ENCODE results near the gene CFHR3.
A peak's percentile ranks its signal among the peaks of the same experiment; 100 is the strongest.
"Not testable (repeated sequence)": the region's sequence is repeated elsewhere in the genome, so short reads cannot be mapped to it uniquely, and the experiment has no call there.

CFHR3 gene

GRCh38 chr1:196774603-196775002, at the start of gene CFHR3:
CFHR3 (plus strand) TSS chr1:196774840; CDS start chr1:196774887, 47 bp downstream.
- no peak for DNase-seq

- no peak for DNase-seq
These were observed 42.1 kb upstream of the CFHR3 start for GRCh38 chr1:196732526-196732925.

- no peak for DNase-seq
These were observed 41.3 kb upstream of the CFHR3 start for GRCh38 chr1:196733091-196733970.

- DNase-seq = no peak
These were observed 40.6 kb upstream of the CFHR3 start for GRCh38 chr1:196734006-196734405.

- DNase-seq = no peak
These were observed 40.2 kb upstream of the CFHR3 start for GRCh38 chr1:196734460-196734859.

GRCh38 chr1:196738730-196739129, 35.9 kb upstream of the CFHR3 start:
- no peak for DNase-seq

GRCh38 chr1:196743244-196743643, 31.4 kb upstream of the CFHR3 start:
- DNase-seq = not testable (repeated sequence)

- not testable (repeated sequence) for DNase-seq
These were observed 9.5 kb upstream of the CFHR3 start for GRCh38 chr1:196765019-196765740.

- DNase-seq = not testable (repeated sequence)
These were observed 4.8 kb upstream of the CFHR3 start for GRCh38 chr1:196769823-196770222.

- no peak for DNase-seq
These were observed 927 bp upstream of the CFHR3 start for GRCh38 chr1:196773713-196774112.

- DNase-seq = no peak
These were observed 465 bp upstream of the CFHR3 start for GRCh38 chr1:196774175-196774574.

- no peak for DNase-seq
These were observed 3.0 kb downstream of the CFHR3 start for GRCh38 chr1:196777603-196778002.

GRCh38 chr1:196779093-196779492, 4.5 kb downstream of the CFHR3 start:
- DNase-seq = no peak

GRCh38 chr1:196791252-196791651, 16.6 kb downstream of the CFHR3 start:
- not testable (repeated sequence) for DNase-seq

- DNase-seq = not testable (repeated sequence)
These were observed 19.5 kb downstream of the CFHR3 start for GRCh38 chr1:196794103-196794502.

GRCh38 chr1:196797891-196798290, 23.3 kb downstream of the CFHR3 start:
- DNase-seq = no peak

- not testable (repeated sequence) for DNase-seq
These were observed 27.3 kb downstream of the CFHR3 start for GRCh38 chr1:196801920-196802319.

GRCh38 chr1:196808529-196809235, 34.0 kb downstream of the CFHR3 start:
- no peak for DNase-seq

- not testable (repeated sequence) for DNase-seq
These were observed 42.8 kb downstream of the CFHR3 start for GRCh38 chr1:196817442-196817841.

GRCh38 chr1:196819531-196819930, 44.9 kb downstream of the CFHR3 start, which contains the start of gene CFHR1:
CFHR1 (plus strand) TSS chr1:196819731; CDS start chr1:196819845, 114 bp downstream.
- DNase-seq = not testable (repeated sequence)

- peak in 2 of 6 experiments; percentile 2 to 13 for DNase-seq
These were observed 53.2 kb downstream of the CFHR3 start for GRCh38 chr1:196827860-196828259.
